Measurements from ENCODE around the gene WIPF3. TPM values are rescaled to one million over a fixed set of nuclear protein-coding genes. Genes with fewer than 3 reads are reported as not detected.
A peak's percentile ranks its signal among the peaks of the same experiment; 100 is the strongest.

WIPF3 gene
- total and polyA plus RNA-seq, 4 donors: 0.20 to 2.8 (median 0.29) TPM

GRCh38 chr7:29853789-29854188, 47.5 kb downstream of the WIPF3 start:
- H3K9ac ChIP-seq (ENCODE audit: insufficient read depth in 1 of 2, low read length in 2 of 2): no peak overlapping the region
- peaks cover 0 to 9% (median 0%) of the 10 kb centered on the region in 5 donors for H3K4me1 ChIP-seq (ENCODE audit: control insufficient read depth in 5 of 5, insufficient read depth in 5 of 5, low read length in 5 of 5)
- no peak overlapping the region for H3K4me3 ChIP-seq
- H3K27ac ChIP-seq (ENCODE audit: low read depth in 1 of 2, low read length in 1 of 2): no peak overlapping the region
- peaks cover 0 to 2% (median 0%) of the 10 kb centered on the region in 4 donors for H3K9me3 ChIP-seq (ENCODE audit: control insufficient read depth in 4 of 4, insufficient read depth in 3 of 4, low read length in 3 of 4)
- TF ChIP-seq CTCF (IDR thresholded peaks at IDR 0.05; ENCODE audit: control extremely low read depth, extremely low read depth): no peak
- DNase-seq (no peak), ATAC-seq (ENCODE audit: insufficient read depth, low FRiP score) (no peak)
- peaks cover 0 to 7% (median 0%) of the 10 kb centered on the region in 3 donors for H3K27me3 ChIP-seq (ENCODE audit: control insufficient read depth in 3 of 3, insufficient read depth in 3 of 3, low read length in 2 of 3)
- WGBS, 2 donors: 78 to 86% methylated on average over 9 of the region's 9 CpGs
- no peaks in the 10 kb centered on the region for H3K36me3 ChIP-seq (ENCODE audit: control insufficient read depth in 4 of 4, insufficient read depth in 4 of 4, low read length in 4 of 4)

GRCh38 chr7:29854257-29854938, 48.1 kb downstream of the WIPF3 start:
- peaks cover 0 to 9% (median 3%) of the 10 kb centered on the region in 5 donors for H3K4me1 ChIP-seq (ENCODE audit: control insufficient read depth in 5 of 5, insufficient read depth in 5 of 5, low read length in 5 of 5)
- H3K27ac ChIP-seq (ENCODE audit: low read depth in 1 of 2, low read length in 1 of 2): no peak overlapping the region
- no peak overlapping the region for H3K4me3 ChIP-seq
- H3K9ac ChIP-seq (ENCODE audit: insufficient read depth in 1 of 2, low read length in 2 of 2): no peak overlapping the region
- no peaks in the 10 kb centered on the region for H3K36me3 ChIP-seq (ENCODE audit: control insufficient read depth in 4 of 4, insufficient read depth in 4 of 4, low read length in 4 of 4)
- DNase-seq (peak in 2 of 3 donors; percentile 36 to 65), ATAC-seq (ENCODE audit: insufficient read depth, low FRiP score) (peak; percentile 48)
- 44 to 57% methylated on average over 8 of the region's 8 CpGs for WGBS, 2 donors
- H3K9me3 ChIP-seq (ENCODE audit: control insufficient read depth in 4 of 4, insufficient read depth in 3 of 4, low read length in 3 of 4): peaks cover 0 to 2% (median 0%) of the 10 kb centered on the region in 4 donors
- TF ChIP-seq CTCF (IDR thresholded peaks at IDR 0.05; ENCODE audit: control extremely low read depth, extremely low read depth): no peak
- peaks cover 0 to 7% (median 0%) of the 10 kb centered on the region in 3 donors for H3K27me3 ChIP-seq (ENCODE audit: control insufficient read depth in 3 of 3, insufficient read depth in 3 of 3, low read length in 2 of 3)

GRCh38 chr7:29857654-29858053, 51.3 kb downstream of the WIPF3 start:
- ATAC-seq (ENCODE audit: insufficient read depth, low FRiP score) (no peak), DNase-seq (no peak)
- TF ChIP-seq CTCF (IDR thresholded peaks at IDR 0.05; ENCODE audit: control extremely low read depth, extremely low read depth): no peak

More at GRCh38 chr7:29857654-29858053, 51.3 kb downstream of the WIPF3 start:
- peaks cover 0 to 9% (median 4%) of the 10 kb centered on the region in 5 donors for H3K4me1 ChIP-seq (ENCODE audit: control insufficient read depth in 5 of 5, insufficient read depth in 5 of 5, low read length in 5 of 5)
- peaks cover 0 to 7% (median 0%) of the 10 kb centered on the region in 3 donors for H3K27me3 ChIP-seq (ENCODE audit: control insufficient read depth in 3 of 3, insufficient read depth in 3 of 3, low read length in 2 of 3)
- no peaks in the 10 kb centered on the region for H3K9me3 ChIP-seq (ENCODE audit: control insufficient read depth in 4 of 4, insufficient read depth in 3 of 4, low read length in 3 of 4)
- no peaks in the 10 kb centered on the region for H3K36me3 ChIP-seq (ENCODE audit: control insufficient read depth in 4 of 4, insufficient read depth in 4 of 4, low read length in 4 of 4)
- H3K9ac ChIP-seq (ENCODE audit: insufficient read depth in 1 of 2, low read length in 2 of 2): no peak overlapping the region
- no peak overlapping the region for H3K4me3 ChIP-seq
- no peak overlapping the region for H3K27ac ChIP-seq (ENCODE audit: low read depth in 1 of 2, low read length in 1 of 2)
